Uterus (tissue), 2 donors: Measurements from ENCODE around the gene RPP30.

ENCODE experiments used
- CTCF ChIP-seq, 4 experiments: fragments of 200-600 bp in 2 of 4; fragments of 450-650 bp in 2 of 4; sonication (generic) in 2 of 4; IDR thresholded peaks; one replicate each; pipeline ENCODE4 v1.5.1; 2016 to 2019; ENCODE audit warnings: antibody characterized with exemption in 4 of 4, mild to moderate bottlenecking in 2 of 4, moderate library complexity in 1 of 4
- POLR2A ChIP-seq, 2 donors: fragments of 450-650 bp; IDR thresholded peaks; one replicate each; pipeline ENCODE4 v1.6.1; 2016; ENCODE audit warnings: antibody characterized with exemption in 2 of 2, mild to moderate bottlenecking in 1 of 2, moderate library complexity in 1 of 2

GRCh38 chr10:90884431-90884830, 12.7 kb downstream of the RPP30 start:
- no peak for TF ChIP-seq CTCF (IDR thresholded peaks at IDR 0.05)
- TF ChIP-seq POLR2A (IDR thresholded peaks at IDR 0.05), result no peak
